ENCODE results near the gene FXN. TPM values are rescaled to one million over a fixed set of nuclear protein-coding genes. Genes with fewer than 3 reads are reported as not detected.

FXN gene
- total RNA-seq, 1 donor from 2014 or later: 22.7 TPM

- Mint-ChIP-seq H3K27me3 (ENCODE audit: low read depth, unreplicated experiment) (peaks cover 2% of the 10 kb centered on the region), H3K4me1 (ENCODE audit: low read depth, unreplicated experiment) (peaks cover 5% of the 10 kb centered on the region), H3K9me3 (ENCODE audit: unreplicated experiment) (peaks cover 2% of the 10 kb centered on the region), H3K36me3 (ENCODE audit: low read depth, unreplicated experiment) (peaks cover 11% of the 10 kb centered on the region), H3K4me3 (ENCODE audit: unreplicated experiment) (no peak overlapping the region), H3K27ac (ENCODE audit: unreplicated experiment) (no peak overlapping the region)
- Histone ChIP-seq H3K4me1 (ENCODE audit: insufficient read depth, low read length) (no peaks in the 10 kb centered on the region), H3K9me3 (ENCODE audit: insufficient read depth, low read depth, low read length) (no peaks in the 10 kb centered on the region), H3K9ac (ENCODE audit: low read length) (no peak overlapping the region), H4K20me1 (ENCODE audit: insufficient read depth, low read length) (no peaks in the 10 kb centered on the region), H3K27me3 (ENCODE audit: insufficient read depth, low read length) (no peaks in the 10 kb centered on the region), H3K4me3 (ENCODE audit: insufficient read depth, low read depth, low read length) (no peak overlapping the region), H2AFZ (ENCODE audit: low read depth, low read length) (no peak overlapping the region), H3K79me2 (ENCODE audit: insufficient read depth, low read length) (no peaks in the 10 kb centered on the region), H3K4me2 (ENCODE audit: low read length) (no peak overlapping the region), H3K36me3 (ENCODE audit: insufficient read depth, low read length) (no peaks in the 10 kb centered on the region), H3K27ac (ENCODE audit: low read depth, low read length) (no peak overlapping the region)
- FAIRE-seq (no peak), DNase-seq (ENCODE audit: low read depth) (no peak)
- no peak for TF ChIP-seq EZH2 (IDR thresholded peaks at IDR 0.05; ENCODE audit: insufficient read depth, low read length)
- TF ChIP-seq CTCF (IDR thresholded peaks at IDR 0.05; ENCODE audit: insufficient read depth, low read depth, low read length): no peak
These were observed 101.8 kb downstream of the FXN start for GRCh38 chr9:69137311-69137710.

- Histone ChIP-seq H3K79me2 (ENCODE audit: insufficient read depth, low read length) (no peaks in the 10 kb centered on the region), H3K4me1 (ENCODE audit: insufficient read depth, low read length) (no peaks in the 10 kb centered on the region), H3K36me3 (ENCODE audit: insufficient read depth, low read length) (no peaks in the 10 kb centered on the region), H3K4me2 (ENCODE audit: low read length) (no peak overlapping the region), H3K4me3 (ENCODE audit: insufficient read depth, low read depth, low read length) (no peak overlapping the region), H4K20me1 (ENCODE audit: insufficient read depth, low read length) (no peaks in the 10 kb centered on the region), H3K9ac (ENCODE audit: low read length) (no peak overlapping the region), H2AFZ (ENCODE audit: low read depth, low read length) (no peak overlapping the region), H3K27ac (ENCODE audit: low read depth, low read length) (no peak overlapping the region), H3K9me3 (ENCODE audit: insufficient read depth, low read depth, low read length) (no peaks in the 10 kb centered on the region), H3K27me3 (ENCODE audit: insufficient read depth, low read length) (no peaks in the 10 kb centered on the region)
- Mint-ChIP-seq H3K27ac (ENCODE audit: unreplicated experiment) (no peak overlapping the region), H3K27me3 (ENCODE audit: low read depth, unreplicated experiment) (peaks cover 2% of the 10 kb centered on the region), H3K36me3 (ENCODE audit: low read depth, unreplicated experiment) (peaks cover 16% of the 10 kb centered on the region), H3K4me3 (ENCODE audit: unreplicated experiment) (no peak overlapping the region), H3K4me1 (ENCODE audit: low read depth, unreplicated experiment) (peaks cover 3% of the 10 kb centered on the region), H3K9me3 (ENCODE audit: unreplicated experiment) (peaks cover 1% of the 10 kb centered on the region)
- TF ChIP-seq EZH2 (IDR thresholded peaks at IDR 0.05; ENCODE audit: insufficient read depth, low read length): no peak
- no peak for TF ChIP-seq CTCF (IDR thresholded peaks at IDR 0.05; ENCODE audit: insufficient read depth, low read depth, low read length)
- no peak for FAIRE-seq
- no peak for DNase-seq (ENCODE audit: low read depth)
These were observed 104.0 kb downstream of the FXN start for GRCh38 chr9:69139596-69139995.

GRCh38 chr9:69140123-69140735, 104.7 kb downstream of the FXN start:
- peaks cover 13% of the 10 kb centered on the region for H3K36me3 Mint-ChIP-seq (ENCODE audit: low read depth, unreplicated experiment)
- H3K4me1 ChIP-seq (ENCODE audit: insufficient read depth, low read length): no peaks in the 10 kb centered on the region
- H3K36me3 ChIP-seq (ENCODE audit: insufficient read depth, low read length): no peaks in the 10 kb centered on the region
- no peak overlapping the region for H3K4me3 ChIP-seq (ENCODE audit: insufficient read depth, low read depth, low read length)
- H3K9ac ChIP-seq (ENCODE audit: low read length): no peak overlapping the region
- no peaks in the 10 kb centered on the region for H3K9me3 Mint-ChIP-seq (ENCODE audit: unreplicated experiment)
- no peak overlapping the region for H3K4me2 ChIP-seq (ENCODE audit: low read length)
- H3K27me3 Mint-ChIP-seq (ENCODE audit: low read depth, unreplicated experiment): peaks cover 2% of the 10 kb centered on the region
- TF ChIP-seq CTCF (IDR thresholded peaks at IDR 0.05; ENCODE audit: insufficient read depth, low read depth, low read length) (no peak), EZH2 (IDR thresholded peaks at IDR 0.05; ENCODE audit: insufficient read depth, low read length) (no peak)
- H3K4me3 Mint-ChIP-seq (ENCODE audit: unreplicated experiment): no peak overlapping the region
- H3K79me2 ChIP-seq (ENCODE audit: insufficient read depth, low read length): no peaks in the 10 kb centered on the region
- no peaks in the 10 kb centered on the region for H3K9me3 ChIP-seq (ENCODE audit: insufficient read depth, low read depth, low read length)
- no peaks in the 10 kb centered on the region for H3K27me3 ChIP-seq (ENCODE audit: insufficient read depth, low read length)
- H3K27ac ChIP-seq (ENCODE audit: low read depth, low read length): no peak overlapping the region
- no peak overlapping the region for H3K27ac Mint-ChIP-seq (ENCODE audit: unreplicated experiment)
- DNase-seq (ENCODE audit: low read depth) (no peak), FAIRE-seq (no peak)
- peaks cover 3% of the 10 kb centered on the region for H3K4me1 Mint-ChIP-seq (ENCODE audit: low read depth, unreplicated experiment)
- no peaks in the 10 kb centered on the region for H4K20me1 ChIP-seq (ENCODE audit: insufficient read depth, low read length)
- no peak overlapping the region for H2AFZ ChIP-seq (ENCODE audit: low read depth, low read length)
